Measurements from ENCODE around the gene PER2. TPM values are rescaled to one million over a fixed set of nuclear protein-coding genes. Genes with fewer than 3 reads are reported as not detected.

The PER2 gene
- total and polyA plus RNA-seq, 12 donors, result 1.4 to 19.0 (median 7.1) TPM

GRCh38 chr2:238334885-238335284 is 46.5 kb upstream of the PER2 start:
- Histone ChIP-seq H3K4me3 (no peak overlapping the region), H3K36me3 (peaks cover 0 to 66% (median 2%) of the 10 kb centered on the region in 9 donors), H3K9me3 (no peaks in the 10 kb centered on the region), H3K4me1 (peaks cover 0 to 17% (median 0%) of the 10 kb centered on the region in 9 donors), H3K27ac (no peak overlapping the region), H3K27me3 (no peaks in the 10 kb centered on the region)
- DNase-seq (no peak), ATAC-seq (no peak)
- intact Hi-C loops (cut with DNase I), result no loop called here
- TF ChIP-seq CTCF (IDR thresholded peaks at IDR 0.05), result no peak
- 85 to 91% methylated on average over 6 of the region's 6 CpGs for WGBS, 2 donors

GRCh38 chr2:238331916-238332315 is 43.5 kb upstream of the PER2 start:
- intact Hi-C loops (cut with DNase I), result no loop called here
- Histone ChIP-seq H3K36me3 (peaks cover 0 to 79% (median 15%) of the 10 kb centered on the region in 9 donors), H3K4me1 (peaks cover 0 to 14% (median 0%) of the 10 kb centered on the region in 9 donors), H3K27ac (no peak overlapping the region), H3K9me3 (peaks cover 0 to 4% (median 0%) of the 10 kb centered on the region in 11 donors), H3K4me3 (no peak overlapping the region), H3K27me3 (no peaks in the 10 kb centered on the region)
- WGBS, 2 donors, result 84 to 86% methylated on average over 5 of the region's 5 CpGs
- ATAC-seq, result no peak
- TF ChIP-seq CTCF (IDR thresholded peaks at IDR 0.05), result no peak
- DNase-seq, result no peak

- Histone ChIP-seq H3K4me3 (no peak overlapping the region), H3K9me3 (peaks cover 0 to 4% (median 0%) of the 10 kb centered on the region in 11 donors), H3K27me3 (no peaks in the 10 kb centered on the region), H3K36me3 (peaks cover 0 to 86% (median 15%) of the 10 kb centered on the region in 9 donors), H3K27ac (no peak overlapping the region), H3K4me1 (no peaks in the 10 kb centered on the region)
- DNase-seq (no peak), ATAC-seq (no peak)
- intact Hi-C loops (cut with DNase I), result no loop called here
- no peak for TF ChIP-seq CTCF (IDR thresholded peaks at IDR 0.05)
- 92 to 95% methylated on average over 9 of the region's 9 CpGs for WGBS, 2 donors
Observed at GRCh38 chr2:238330391-238330790, 42.0 kb upstream of the PER2 start.

GRCh38 chr2:238327751-238328150 is 39.3 kb upstream of the PER2 start:
- Histone ChIP-seq H3K27me3 (no peaks in the 10 kb centered on the region), H3K4me3 (no peak overlapping the region), H3K4me1 (peaks cover 0 to 6% (median 0%) of the 10 kb centered on the region in 9 donors), H3K27ac (no peak overlapping the region), H3K9me3 (peaks cover 0 to 4% (median 0%) of the 10 kb centered on the region in 11 donors), H3K36me3 (peaks cover 0 to 69% (median 15%) of the 10 kb centered on the region in 9 donors)
- WGBS, 2 donors, result 96 to 98% methylated on average over 3 of the region's 3 CpGs
- intact Hi-C loops (cut with DNase I), result no loop called here
- TF ChIP-seq CTCF (IDR thresholded peaks at IDR 0.05), result no peak
- ATAC-seq (no peak), DNase-seq (no peak)
